ENCODE data around the gene EIF1.

Gene EIF1

GRCh38 chr17:41735744-41736143 lies 47.1 kb downstream of the EIF1 start:
- DNase-seq (ENCODE audit: low read depth, low spot score): no peak

GRCh38 chr17:41736983-41737679 lies 48.4 kb downstream of the EIF1 start:
- DNase-seq (ENCODE audit: low read depth, low spot score): no peak

- DNase-seq (ENCODE audit: low read depth, low spot score): no peak
Observed at GRCh38 chr17:41737680-41738023, 49.0 kb downstream of the EIF1 start.

GRCh38 chr17:41738077-41738800 lies 49.6 kb downstream of the EIF1 start:
- peak; percentile 58 for DNase-seq (ENCODE audit: low read depth, low spot score)

GRCh38 chr17:41738801-41739112 lies 50.1 kb downstream of the EIF1 start:
- no peak for DNase-seq (ENCODE audit: low read depth, low spot score)

- no peak for DNase-seq (ENCODE audit: low read depth, low spot score)
Observed at GRCh38 chr17:41739661-41740352, 51.1 kb downstream of the EIF1 start.

GRCh38 chr17:41740506-41740905 lies 51.8 kb downstream of the EIF1 start:
- no peak for DNase-seq (ENCODE audit: low read depth, low spot score)

- no peak for DNase-seq (ENCODE audit: low read depth, low spot score)
Observed at GRCh38 chr17:41741709-41742108, 53.0 kb downstream of the EIF1 start.

Measured in activated naive CD8-positive, alpha-beta T cell treated with anti-CD3 and anti-CD28 coated beads, Interleukin-2, amount 50 U/mL, for 16 hours (primary cell).